HG03378 (cell line): ENCODE results near the gene GRIN2B.

ENCODE experiments used
- ATAC-seq: cut with Tn5 transposase; IDR thresholded peaks from one replicate; pipeline ENCODE4 v1.9.1; 2021; ENCODE audit warnings: mild to moderate bottlenecking, moderate library complexity; ENCODE audit not compliant: unreplicated experiment

The GRIN2B gene

DNA sequence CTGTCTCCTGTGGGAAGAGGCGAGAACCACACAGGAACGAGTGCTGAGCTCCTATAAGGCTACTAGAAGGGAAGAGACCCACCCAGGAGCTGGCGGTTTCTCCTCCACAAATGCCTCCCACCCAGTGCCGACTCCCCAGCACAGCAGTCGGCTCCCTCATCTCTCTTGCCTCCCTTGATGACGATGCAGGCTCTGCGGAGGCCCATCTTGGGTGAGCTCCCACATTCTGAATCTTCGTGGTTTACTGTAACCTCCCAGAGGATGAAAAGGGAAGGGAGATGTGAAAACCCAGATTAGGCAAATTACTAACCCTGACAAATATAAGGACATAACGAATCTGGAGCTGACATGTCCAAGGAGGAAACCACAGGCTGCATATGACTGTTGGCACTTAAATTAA lies 23.8 kb downstream of the GRIN2B start:
- ATAC-seq: no peak

DNA sequence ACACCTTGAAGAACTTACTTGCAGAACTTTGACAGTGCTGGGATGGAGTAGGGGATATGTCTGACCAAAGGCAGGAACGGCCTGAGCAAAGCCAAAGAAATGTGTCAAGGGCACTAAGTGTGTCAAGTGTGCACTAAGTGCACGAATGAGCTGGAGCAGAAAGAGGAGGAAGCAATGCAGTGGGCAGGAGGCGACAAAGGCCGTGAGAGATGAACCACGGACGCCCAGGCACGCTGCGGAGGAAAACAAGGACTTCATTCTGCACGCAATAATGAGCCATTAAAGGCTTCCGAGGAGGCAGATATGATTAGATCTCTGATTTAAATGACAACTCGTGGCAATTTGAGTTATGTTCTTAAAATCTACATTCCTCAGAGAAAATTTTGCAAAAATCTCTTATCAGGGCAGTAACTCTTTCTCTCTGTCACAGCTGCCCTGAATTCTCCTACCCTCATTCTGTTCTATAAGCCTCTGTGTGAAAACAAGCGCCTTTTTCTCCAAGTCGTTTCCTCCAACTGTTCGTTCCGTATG lies 25.3 kb downstream of the GRIN2B start:
- ATAC-seq: no peak

DNA sequence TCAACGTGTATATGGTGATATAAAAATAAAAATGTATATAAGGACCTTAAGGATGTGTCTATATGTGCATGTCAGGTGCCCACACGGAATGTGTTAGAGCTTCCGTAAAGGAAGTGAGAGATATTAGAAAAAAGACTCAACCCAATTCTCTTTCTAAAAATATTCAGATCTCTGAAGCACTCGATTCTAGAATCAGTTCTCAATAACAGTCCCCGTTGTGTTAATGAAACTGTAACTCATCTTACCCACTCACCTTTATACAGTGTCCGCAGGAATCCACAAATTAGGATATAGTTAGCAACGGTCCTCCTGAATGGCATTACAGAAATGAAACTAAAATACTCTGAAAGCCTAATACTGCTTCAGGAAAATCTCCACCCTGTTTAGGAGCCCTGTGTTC lies 29.3 kb downstream of the GRIN2B start:
- ATAC-seq: no peak

DNA sequence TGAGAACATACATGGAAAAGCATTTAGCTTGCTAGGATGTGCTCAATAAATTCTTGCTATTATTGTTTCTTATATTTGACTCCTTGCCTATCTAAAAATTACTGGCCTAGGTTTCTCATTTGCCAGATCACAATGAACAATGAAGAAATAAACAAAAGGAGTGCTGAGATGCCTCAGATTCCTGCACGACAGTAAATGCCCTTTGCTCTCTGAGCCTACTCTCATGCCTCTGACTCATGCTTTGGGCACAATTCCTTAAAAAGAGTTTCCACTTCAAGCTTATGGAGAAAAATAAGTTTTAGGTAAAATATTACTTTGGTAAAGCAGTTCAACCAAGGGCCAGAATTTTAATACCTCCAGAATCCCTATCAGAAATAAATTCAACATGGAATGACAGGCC lies 30.9 kb downstream of the GRIN2B start:
- no peak for ATAC-seq

- no peak for ATAC-seq
Measured at GRCh38 chr12:13948621-13949020, 32.8 kb downstream of the GRIN2B start.

- ATAC-seq: no peak
Measured at GRCh38 chr12:13947276-13947946, 34.0 kb downstream of the GRIN2B start.

DNA sequence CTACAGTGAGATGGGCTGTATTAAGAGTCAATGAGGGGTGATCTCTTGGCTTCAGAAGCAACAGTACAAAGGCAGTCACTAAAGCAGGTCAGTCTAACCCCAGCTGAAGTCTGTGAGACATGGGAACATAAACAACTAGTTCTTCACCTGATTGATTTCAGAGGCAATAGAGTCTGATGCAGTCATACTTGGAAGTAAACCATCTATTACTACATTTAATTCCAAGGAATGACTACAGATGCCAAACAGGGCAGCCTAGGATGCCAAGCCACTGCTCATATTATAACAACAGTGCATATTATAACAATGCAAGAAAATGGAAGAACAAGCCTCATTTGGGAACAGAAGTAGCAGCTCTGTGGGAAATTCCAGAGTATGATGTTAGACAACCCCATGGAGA lies 35.8 kb downstream of the GRIN2B start:
- ATAC-seq: no peak

GRCh38 chr12:13945236-13945635 lies 36.2 kb downstream of the GRIN2B start:
- ATAC-seq: no peak

DNA sequence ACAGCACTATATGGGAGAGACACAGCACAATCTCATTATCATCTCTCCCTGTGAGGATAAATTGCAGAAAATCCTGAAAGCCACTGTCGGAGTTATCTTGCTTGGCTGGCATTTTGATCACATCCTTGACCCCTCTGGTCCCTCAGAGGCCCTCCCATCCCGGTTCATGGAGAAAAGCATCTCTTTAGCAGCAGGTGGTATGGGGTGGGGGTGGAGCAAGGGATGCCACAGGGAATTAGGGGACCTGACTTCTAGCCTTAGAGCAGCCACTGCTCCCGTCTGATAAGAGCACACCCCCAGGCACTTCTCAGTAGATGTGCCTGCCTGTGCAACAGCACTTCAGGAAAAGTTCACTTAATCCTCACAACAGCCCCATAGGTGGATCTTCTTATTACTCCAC lies 38.6 kb downstream of the GRIN2B start:
- no peak for ATAC-seq

DNA sequence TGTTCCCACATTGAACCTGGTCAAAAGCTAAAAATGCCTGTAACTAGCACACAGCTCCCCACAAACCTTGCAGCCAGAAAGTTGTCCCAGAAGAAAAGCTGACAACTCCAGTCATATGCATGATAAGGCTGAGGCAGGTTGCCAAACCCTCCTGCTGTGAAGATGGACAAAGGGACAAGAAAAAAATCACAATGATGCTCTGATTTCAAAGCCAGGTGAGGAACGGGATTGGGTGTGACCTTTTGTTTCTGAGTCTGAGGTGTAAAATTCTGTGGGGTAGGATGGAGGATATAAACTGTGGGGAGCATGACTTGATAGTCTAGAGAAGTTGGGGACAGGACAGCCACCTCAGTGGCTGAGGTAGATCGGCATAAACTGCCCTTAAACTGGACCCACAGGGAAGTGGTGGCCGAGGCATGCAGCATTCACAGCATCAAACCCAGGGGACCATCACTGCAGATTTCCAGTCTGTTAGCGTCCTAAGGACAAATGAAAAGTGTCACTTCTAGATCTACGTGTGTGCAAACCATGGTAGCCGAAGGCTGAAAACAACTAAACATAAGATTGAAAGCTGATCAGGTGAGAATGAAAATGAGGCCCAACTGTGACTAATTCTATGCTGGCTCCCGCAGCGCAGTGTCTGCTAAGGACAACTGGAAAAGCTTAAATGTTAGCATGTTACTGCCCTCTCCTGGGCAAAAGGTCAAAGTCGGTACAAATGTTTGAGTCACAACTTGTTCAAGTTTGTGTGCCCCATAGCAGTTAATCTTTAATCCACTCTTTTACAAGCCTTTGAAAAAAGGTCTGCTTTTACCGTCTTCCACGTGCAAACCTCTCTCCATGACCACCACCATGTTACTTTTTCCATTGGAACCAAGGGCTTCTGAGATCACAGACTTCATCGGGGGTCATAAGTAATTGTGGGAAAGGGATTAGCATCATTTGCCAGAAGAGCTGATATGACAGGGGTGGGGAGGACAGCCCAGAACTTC lies 39.8 kb downstream of the GRIN2B start:
- ATAC-seq: peak; percentile 87

GRCh38 chr12:13940335-13940865 lies 41.0 kb downstream of the GRIN2B start:
- ATAC-seq: no peak

DNA sequence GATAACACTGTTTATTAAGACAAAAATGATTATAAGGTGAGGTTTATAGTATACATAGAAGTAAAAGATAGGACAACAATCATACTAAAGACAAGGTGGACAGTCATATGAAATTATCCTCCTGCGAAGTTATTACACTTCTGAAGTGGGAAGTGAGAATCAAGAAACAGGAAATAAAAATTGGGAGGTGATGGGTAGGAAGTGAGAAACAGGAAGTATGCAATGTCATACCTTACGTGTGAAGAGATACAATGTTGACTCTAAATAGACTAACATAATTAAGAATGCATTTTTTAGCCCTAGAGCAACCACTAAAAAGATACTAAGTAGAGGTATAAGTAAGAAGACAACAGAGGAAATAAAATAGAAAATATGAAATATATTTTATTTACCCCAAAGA lies 43.7 kb downstream of the GRIN2B start:
- no peak for ATAC-seq

DNA sequence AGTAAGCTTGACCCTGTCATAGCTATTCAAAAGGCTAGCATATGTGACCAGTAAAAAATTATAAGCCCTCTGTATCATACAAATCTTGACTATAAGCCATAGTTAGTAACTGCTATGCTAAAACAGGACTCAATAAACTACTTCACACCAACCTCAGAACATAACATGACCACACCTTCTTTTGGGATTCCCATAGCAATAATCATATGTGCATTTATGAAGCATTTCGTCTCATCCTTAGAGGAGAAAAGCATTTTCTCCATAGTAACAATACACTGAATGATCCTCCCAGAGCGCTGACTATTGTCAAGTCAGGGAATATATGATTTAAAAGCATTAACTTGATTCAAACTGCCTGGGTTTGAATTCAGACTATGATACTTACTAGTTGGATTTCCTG lies 46.2 kb downstream of the GRIN2B start:
- ATAC-seq: no peak
